WTC11 (cell line): ENCODE data around the gene COLGALT1. TPM values are rescaled to one million over a fixed set of nuclear protein-coding genes. Genes with fewer than 3 reads are reported as not detected.

ENCODE experiments used
- ATAC-seq: fragments of 200-7000 bp; cut with Tn5 transposase; 2 replicates; pipeline ENCODE4 v1.10.0; 2021; ENCODE audit warnings: mild to moderate bottlenecking, moderate library complexity
- CTCF ChIA-PET: fragments of 300-600 bp; sonication (Branson Sonifier 250); formaldehyde crosslinking; loops from one replicate; lab custom pipeline; 2021; ENCODE audit warnings: antibody characterized with exemption; lab: Charles Lee
- POLR2A ChIA-PET: fragments of 350-600 bp; sonication (Branson Sonifier 250); formaldehyde crosslinking; loops from one replicate; lab custom pipeline; 2021; ENCODE audit warnings: antibody characterized with exemption; lab: Charles Lee
- DNase-seq: peaks from one replicate; pipeline ENCODE4 v3.0.0; 2021; ENCODE audit warnings: low spot score
- H3K27ac Mint-ChIP-seq: 2 replicates; pipeline ENCODE4 v1.8.0; 2021; ENCODE audit warnings: mixed read lengths
- H3K27me3 Mint-ChIP-seq: 2 replicates; pipeline ENCODE4 v1.8.0; 2021; ENCODE audit warnings: low read depth, mild to moderate bottlenecking, moderate library complexity, mixed read lengths
- H3K36me3 Mint-ChIP-seq: 2 replicates; pipeline ENCODE4 v1.8.0; 2021; ENCODE audit warnings: mixed read lengths
- H3K4me1 Mint-ChIP-seq: 2 replicates; pipeline ENCODE4 v1.8.0; 2022; ENCODE audit warnings: mixed read lengths
- H3K4me3 Mint-ChIP-seq: 2 replicates; pipeline ENCODE4 v1.8.0; 2021; ENCODE audit warnings: mild to moderate bottlenecking, moderate library complexity, mixed read lengths
- H3K9me3 Mint-ChIP-seq: 2 replicates; pipeline ENCODE4 v1.8.0; 2021; ENCODE audit warnings: mixed read lengths
- ELF4 ChIP-seq: sonication (generic); formaldehyde crosslinking; IDR thresholded peaks from 2 replicates; pipeline ENCODE4 v1.8.1; 2022; ENCODE audit warnings: low read depth, mild to moderate bottlenecking, moderate library complexity, missing genetic modification reagents
- GTF2I ChIP-seq: fragments of 250-450 bp; sonication (Bioruptor Pico); conservative IDR thresholded peaks from 2 replicates; pipeline ENCODE4 v1.4.0; 2021; ENCODE audit warnings: mild to moderate bottlenecking
- MXD4 ChIP-seq: fragments of 250-450 bp; sonication (Bioruptor Pico); IDR thresholded peaks from 2 replicates; pipeline ENCODE4 v1.8.0; 2021; ENCODE audit warnings: mild to moderate bottlenecking, moderate library complexity, borderline replicate concordance
- NFATC4 ChIP-seq: fragments of 250-450 bp; sonication (Bioruptor Pico); IDR thresholded peaks from 2 replicates; pipeline ENCODE4 v1.9.0; 2021; ENCODE audit warnings: mild to moderate bottlenecking
- NR2C2 ChIP-seq: sonication (generic); formaldehyde crosslinking; IDR thresholded peaks from 2 replicates; pipeline ENCODE4 v1.8.0; 2022; ENCODE audit warnings: mild to moderate bottlenecking, missing genetic modification reagents
- NR3C1 ChIP-seq: sonication (generic); formaldehyde crosslinking; conservative IDR thresholded peaks from 2 replicates; pipeline ENCODE4 v1.8.1; 2023; ENCODE audit warnings: low read depth, mild to moderate bottlenecking, missing genetic modification reagents
- OVOL2 ChIP-seq: fragments of 250-450 bp; sonication (Bioruptor Pico); IDR thresholded peaks from 2 replicates; pipeline ENCODE4 v1.9.0; 2021; ENCODE audit warnings: mild to moderate bottlenecking, borderline replicate concordance
- SP1 ChIP-seq: sonication (generic); formaldehyde crosslinking; conservative IDR thresholded peaks from 2 replicates; pipeline ENCODE4 v1.8.1; 2022; ENCODE audit warnings: missing genetic modification reagents
- TEAD4 ChIP-seq: sonication (generic); formaldehyde crosslinking; IDR thresholded peaks from 2 replicates; pipeline ENCODE4 v1.8.0; 2022; ENCODE audit warnings: mild to moderate bottlenecking, missing genetic modification reagents
- ZNF263 ChIP-seq: sonication (generic); formaldehyde crosslinking; IDR thresholded peaks from 2 replicates; pipeline ENCODE4 v1.8.1; 2022; ENCODE audit warnings: low read depth, mild to moderate bottlenecking, moderate library complexity, missing genetic modification reagents
- ZNF423 ChIP-seq: fragments of 250-450 bp; sonication (Bioruptor Pico); IDR thresholded peaks from 2 replicates; pipeline ENCODE4 v2.1.2; 2022; ENCODE audit warnings: mild to moderate bottlenecking, moderate library complexity
- total RNA-seq: library from RNA; stranded (reverse); gene quantifications from 3 replicates; pipeline ENCODE4 v1.2.3, GENCODE V29; 2021
- TF ChIP-seq, protein P1 (sequence below): fragments of 250-450 bp; sonication (Bioruptor Pico); IDR thresholded peaks from 2 replicates; pipeline ENCODE4 v2.1.2; 2022; ENCODE audit warnings: mild to moderate bottlenecking, moderate library complexity
- TF ChIP-seq, protein P2 (sequence below): sonication (generic); formaldehyde crosslinking; IDR thresholded peaks from 2 replicates; pipeline ENCODE4 v1.8.1; 2023; ENCODE audit warnings: mild to moderate bottlenecking, missing genetic modification reagents
- TF ChIP-seq, protein P3 (sequence below): sonication (generic); formaldehyde crosslinking; IDR thresholded peaks from 2 replicates; pipeline ENCODE4 v1.8.1; 2022; ENCODE audit warnings: mild to moderate bottlenecking, missing genetic modification reagents, moderate library complexity, borderline replicate concordance
- TF ChIP-seq, protein P4 (sequence below): sonication (generic); formaldehyde crosslinking; IDR thresholded peaks from 2 replicates; pipeline ENCODE4 v1.8.1; 2022; ENCODE audit warnings: low read depth, missing genetic modification reagents, borderline replicate concordance
- TF ChIP-seq, protein P5 (sequence below): sonication (generic); formaldehyde crosslinking; IDR thresholded peaks from 2 replicates; pipeline ENCODE4 v1.8.0; 2022; ENCODE audit warnings: mild to moderate bottlenecking, missing genetic modification reagents

COLGALT1 gene
- total RNA-seq, 1 experiment from 2014 or later: 54.0 TPM

DNA sequence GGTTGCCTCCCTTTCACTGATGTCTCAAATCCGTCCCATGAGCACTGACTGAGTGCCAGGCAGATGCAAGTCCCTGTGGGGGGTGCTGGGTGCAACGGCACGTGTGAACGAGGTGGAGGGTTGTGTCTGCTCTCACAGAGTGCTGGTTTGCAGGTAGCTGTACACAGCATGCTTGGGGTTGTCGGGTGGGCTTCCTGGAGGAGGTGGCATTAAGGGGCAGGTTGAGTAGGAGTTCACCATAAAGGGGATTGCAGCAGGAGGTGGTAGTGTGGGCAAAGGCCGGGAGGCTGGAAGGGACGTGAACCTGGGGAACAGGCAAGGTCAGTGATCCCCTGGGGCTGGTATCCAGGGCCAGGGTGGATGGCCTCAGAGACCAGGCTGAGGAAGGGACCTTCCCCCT lies 17.2 kb downstream of the COLGALT1 start:
- peaks cover 37% of the 10 kb centered on the region for H3K36me3 Mint-ChIP-seq
- ChIA-PET CTCF (interaction anchor here (1.1 to 5.4 kb wide), 7 partner anchors 13 to 79 kb away, joined by 3 to 47 read pairs (median 5); no protein-coding TSS in a partner anchor), POLR2A (interaction anchor here (0.6 kb wide), 1 partner anchor 185 kb away, joined by 3 read pairs; no protein-coding TSS in a partner anchor)
- no peak for TF ChIP-seq NFATC4 (CRISPR knock-in tag)
- TF ChIP-seq, protein P1, sequence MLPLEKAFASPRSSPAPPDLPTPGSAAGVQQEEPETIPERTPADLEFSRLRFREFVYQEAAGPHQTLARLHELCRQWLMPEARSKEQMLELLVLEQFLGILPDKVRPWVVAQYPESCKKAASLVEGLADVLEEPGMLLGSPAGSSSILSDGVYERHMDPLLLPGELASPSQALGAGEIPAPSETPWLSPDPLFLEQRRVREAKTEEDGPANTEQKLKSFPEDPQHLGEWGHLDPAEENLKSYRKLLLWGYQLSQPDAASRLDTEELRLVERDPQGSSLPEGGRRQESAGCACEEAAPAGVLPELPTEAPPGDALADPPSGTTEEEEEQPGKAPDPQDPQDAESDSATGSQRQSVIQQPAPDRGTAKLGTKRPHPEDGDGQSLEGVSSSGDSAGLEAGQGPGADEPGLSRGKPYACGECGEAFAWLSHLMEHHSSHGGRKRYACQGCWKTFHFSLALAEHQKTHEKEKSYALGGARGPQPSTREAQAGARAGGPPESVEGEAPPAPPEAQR (CRISPR knock-in tag): no peak
- no peak for TF ChIP-seq ZNF423 (CRISPR knock-in tag)
- no peak for TF ChIP-seq MXD4
- TF ChIP-seq SP1 (CRISPR knock-in tag): no peak
- TF ChIP-seq NR3C1 (CRISPR knock-in tag): no peak
- TF ChIP-seq, protein P2, sequence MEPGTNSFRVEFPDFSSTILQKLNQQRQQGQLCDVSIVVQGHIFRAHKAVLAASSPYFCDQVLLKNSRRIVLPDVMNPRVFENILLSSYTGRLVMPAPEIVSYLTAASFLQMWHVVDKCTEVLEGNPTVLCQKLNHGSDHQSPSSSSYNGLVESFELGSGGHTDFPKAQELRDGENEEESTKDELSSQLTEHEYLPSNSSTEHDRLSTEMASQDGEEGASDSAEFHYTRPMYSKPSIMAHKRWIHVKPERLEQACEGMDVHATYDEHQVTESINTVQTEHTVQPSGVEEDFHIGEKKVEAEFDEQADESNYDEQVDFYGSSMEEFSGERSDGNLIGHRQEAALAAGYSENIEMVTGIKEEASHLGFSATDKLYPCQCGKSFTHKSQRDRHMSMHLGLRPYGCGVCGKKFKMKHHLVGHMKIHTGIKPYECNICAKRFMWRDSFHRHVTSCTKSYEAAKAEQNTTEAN (CRISPR knock-in tag): no peak
- TF ChIP-seq, protein P3, sequence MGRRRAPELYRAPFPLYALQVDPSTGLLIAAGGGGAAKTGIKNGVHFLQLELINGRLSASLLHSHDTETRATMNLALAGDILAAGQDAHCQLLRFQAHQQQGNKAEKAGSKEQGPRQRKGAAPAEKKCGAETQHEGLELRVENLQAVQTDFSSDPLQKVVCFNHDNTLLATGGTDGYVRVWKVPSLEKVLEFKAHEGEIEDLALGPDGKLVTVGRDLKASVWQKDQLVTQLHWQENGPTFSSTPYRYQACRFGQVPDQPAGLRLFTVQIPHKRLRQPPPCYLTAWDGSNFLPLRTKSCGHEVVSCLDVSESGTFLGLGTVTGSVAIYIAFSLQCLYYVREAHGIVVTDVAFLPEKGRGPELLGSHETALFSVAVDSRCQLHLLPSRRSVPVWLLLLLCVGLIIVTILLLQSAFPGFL: no peak
- TF ChIP-seq OVOL2: no peak
- no peak for TF ChIP-seq ELF4 (CRISPR knock-in tag)
- DNase-seq: no peak
- H3K9me3 Mint-ChIP-seq: no peaks in the 10 kb centered on the region
- no peaks in the 10 kb centered on the region for H3K27me3 Mint-ChIP-seq
- no peak for ATAC-seq
- H3K4me3 Mint-ChIP-seq: no peak overlapping the region
- peaks cover 3% of the 10 kb centered on the region for H3K4me1 Mint-ChIP-seq
- H3K27ac Mint-ChIP-seq: no peak overlapping the region; the same call in 1 of the 2 replicates

DNA sequence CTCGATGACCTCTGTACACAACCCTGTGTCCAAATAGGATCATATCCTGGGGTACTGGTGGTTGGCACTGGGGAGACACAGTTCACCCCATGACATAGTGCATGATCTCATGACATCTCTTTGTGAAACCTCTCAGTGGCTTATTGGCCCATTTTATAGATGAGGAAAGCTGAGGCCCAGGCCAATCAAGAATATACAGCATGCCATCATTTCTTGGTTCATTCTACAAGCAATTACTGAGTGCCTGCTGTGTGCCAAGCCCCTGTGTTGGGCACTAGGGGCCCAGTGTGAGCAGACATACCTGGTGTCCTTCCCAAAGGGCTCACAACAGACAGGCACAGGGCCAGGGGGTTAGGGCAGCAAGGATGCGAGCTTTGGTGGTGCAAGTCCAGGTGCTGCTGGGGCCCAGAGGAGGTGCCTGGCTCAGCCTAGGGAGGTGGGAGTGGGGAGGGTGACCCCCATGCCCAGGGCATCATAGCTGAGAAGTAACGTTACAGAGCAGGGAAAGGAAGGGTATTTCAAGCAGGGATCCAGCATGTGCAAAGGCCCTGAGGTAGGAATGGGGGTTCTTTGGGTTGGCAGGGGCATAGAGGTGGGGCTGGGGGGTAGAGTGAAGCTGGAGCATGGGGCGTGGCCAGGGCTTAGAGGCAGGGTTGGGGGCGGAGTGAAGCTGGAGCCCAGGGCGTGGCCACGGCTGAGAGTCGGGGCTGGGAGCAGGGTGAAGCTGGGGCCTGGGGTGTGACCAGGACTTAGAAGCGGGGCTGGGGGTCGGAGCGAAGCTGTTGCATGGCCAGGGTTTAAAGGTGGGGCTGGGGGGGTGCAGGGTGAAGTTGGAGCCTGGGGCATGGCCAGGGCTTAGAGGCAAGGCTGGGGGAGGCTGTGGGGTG lies 20.7 kb downstream of the COLGALT1 start:
- POLR2A ChIA-PET: interaction anchor here (1.1 to 1.4 kb wide), 3 partner anchors 30 to 143 kb away, joined by 3 to 15 read pairs (median 3); partner anchors contain the start of genes MAP1S and PGLS
- H3K27me3 Mint-ChIP-seq: no peaks in the 10 kb centered on the region
- no peaks in the 10 kb centered on the region for H3K9me3 Mint-ChIP-seq
- TF ChIP-seq GTF2I: peak; percentile 94
- TF ChIP-seq, protein P4, sequence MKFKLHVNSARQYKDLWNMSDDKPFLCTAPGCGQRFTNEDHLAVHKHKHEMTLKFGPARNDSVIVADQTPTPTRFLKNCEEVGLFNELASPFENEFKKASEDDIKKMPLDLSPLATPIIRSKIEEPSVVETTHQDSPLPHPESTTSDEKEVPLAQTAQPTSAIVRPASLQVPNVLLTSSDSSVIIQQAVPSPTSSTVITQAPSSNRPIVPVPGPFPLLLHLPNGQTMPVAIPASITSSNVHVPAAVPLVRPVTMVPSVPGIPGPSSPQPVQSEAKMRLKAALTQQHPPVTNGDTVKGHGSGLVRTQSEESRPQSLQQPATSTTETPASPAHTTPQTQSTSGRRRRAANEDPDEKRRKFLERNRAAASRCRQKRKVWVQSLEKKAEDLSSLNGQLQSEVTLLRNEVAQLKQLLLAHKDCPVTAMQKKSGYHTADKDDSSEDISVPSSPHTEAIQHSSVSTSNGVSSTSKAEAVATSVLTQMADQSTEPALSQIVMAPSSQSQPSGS (CRISPR knock-in tag): no peak
- no peak overlapping the region for H3K4me3 Mint-ChIP-seq
- no peak overlapping the region; the same call in 1 of the 2 replicates for H3K27ac Mint-ChIP-seq
- ATAC-seq (peak; percentile 9), DNase-seq (no peak)
- CTCF ChIA-PET: interaction anchor here (0.6 to 5.4 kb wide), 21 partner anchors 12 to 255 kb away, joined by 3 to 71 read pairs (median 6); partner anchors contain the start of genes PGLS, SLC27A1 and TMEM221
- peaks cover 25% of the 10 kb centered on the region for H3K4me1 Mint-ChIP-seq
- H3K36me3 Mint-ChIP-seq: peaks cover 15% of the 10 kb centered on the region

DNA sequence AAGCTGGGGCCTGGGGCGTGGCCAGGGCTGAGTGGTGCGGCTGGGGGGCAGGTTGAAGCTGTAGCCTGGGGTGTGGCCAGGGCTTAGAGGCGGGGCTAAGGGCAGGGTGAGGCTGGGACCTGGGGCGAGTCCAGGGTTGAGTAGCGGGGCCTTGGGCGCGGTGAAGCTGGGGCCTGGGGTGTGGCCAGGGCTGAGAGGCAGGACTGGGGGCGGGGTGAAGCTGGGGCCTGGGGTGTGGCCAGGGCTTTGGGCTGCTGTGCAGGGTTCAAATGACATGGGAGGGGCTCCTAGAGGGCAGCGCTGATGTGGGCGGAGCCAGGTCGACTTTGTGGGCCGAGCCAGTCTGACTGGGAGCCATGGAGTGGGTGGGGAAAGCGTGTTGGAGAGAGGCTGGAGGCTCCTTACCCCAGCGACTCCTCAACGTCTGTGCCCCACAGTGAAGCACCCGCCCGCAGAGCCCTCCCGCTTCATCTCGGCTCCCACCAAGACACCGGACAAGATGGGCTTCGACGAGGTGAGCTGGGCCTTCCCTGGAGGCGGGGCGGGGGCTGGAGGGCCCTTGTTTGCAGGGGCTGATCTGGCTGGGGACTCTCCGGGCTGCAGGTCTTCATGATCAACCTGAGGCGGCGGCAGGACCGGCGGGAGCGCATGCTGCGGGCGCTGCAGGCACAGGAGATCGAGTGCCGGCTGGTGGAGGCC lies 21.5 kb downstream of the COLGALT1 start:
- Mint-ChIP-seq H3K27me3 (no peaks in the 10 kb centered on the region), H3K36me3 (peaks cover 11% of the 10 kb centered on the region), H3K4me3 (peak overlapping the region; percentile 60), H3K27ac (no peak overlapping the region), H3K9me3 (no peaks in the 10 kb centered on the region), H3K4me1 (peaks cover 25% of the 10 kb centered on the region)
- DNase-seq (peak; percentile 100), ATAC-seq (peak; percentile 92)
- ChIA-PET POLR2A (interaction anchor here (1.1 to 1.4 kb wide), 3 partner anchors 29 to 142 kb away, joined by 3 to 15 read pairs (median 3); partner anchors contain the start of genes MAP1S and PGLS), CTCF (interaction anchor here (0.5 to 5.4 kb wide), 24 partner anchors 13 to 283 kb away, joined by 3 to 71 read pairs (median 5); partner anchors contain the start of genes MRPL34, PGLS, RPL18A and SLC27A1)
- TF ChIP-seq TEAD4 (CRISPR knock-in tag) (no peak), NR2C2 (CRISPR knock-in tag) (no peak), SP1 (CRISPR knock-in tag) (peak; percentile 48; the same call in 1 of the 2 replicates), ZNF263 (CRISPR knock-in tag) (no peak)
- TF ChIP-seq, protein P5, sequence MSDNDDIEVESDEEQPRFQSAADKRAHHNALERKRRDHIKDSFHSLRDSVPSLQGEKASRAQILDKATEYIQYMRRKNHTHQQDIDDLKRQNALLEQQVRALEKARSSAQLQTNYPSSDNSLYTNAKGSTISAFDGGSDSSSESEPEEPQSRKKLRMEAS: peak; percentile 28; the same call in 1 of the 2 replicates
